ENCODE results near the gene THSD7A. TPM values are rescaled to one million over a fixed set of nuclear protein-coding genes. Genes with fewer than 3 reads are reported as not detected.

THSD7A gene
- total and polyA plus RNA-seq, 2 of the 4 experiments (the other 2 are of a cell fraction): 0.02 to 0.18 TPM

GRCh38 chr7:11732207-11732606, 99.8 kb downstream of the THSD7A start:
- no CpG with 5 or more reads among the region's 4 CpGs for WGBS, 2 experiments (ENCODE audit: extremely low coverage in 2 of 2, insufficient read length in 1 of 2)
- CTCF ChIA-PET: no interaction called here

More at GRCh38 chr7:11732207-11732606, 99.8 kb downstream of the THSD7A start:
- Histone ChIP-seq H3K18ac (ENCODE audit: low read depth, low read length) (no peak overlapping the region), H3K23ac (ENCODE audit: low read depth, low read length) (no peak overlapping the region), H3K79me1 (ENCODE audit: low read depth in 1 of 2, low read length in 2 of 2) (no peaks in the 10 kb centered on the region), H2BK5ac (ENCODE audit: low read depth, low read length, poor library complexity, severe bottlenecking) (no peak overlapping the region), H3K4me2 (ENCODE audit: low read depth, low read length) (no peak overlapping the region), H4K8ac (ENCODE audit: low read depth in 2 of 2, low read length in 2 of 2) (no peak overlapping the region), H3K9ac (ENCODE audit: low read depth, low read length) (no peak overlapping the region), H3K27ac (ENCODE audit: insufficient read depth, low read length) (no peak overlapping the region), H3K56ac (ENCODE audit: extremely low read depth, insufficient read depth, low read length) (no peak overlapping the region), H2AK9ac (replicated peaks; ENCODE audit: low read depth, low read length, poor library complexity) (no peak overlapping the region), H3K9me3 (ENCODE audit: control insufficient read depth, insufficient read depth, low read length) (no peaks in the 10 kb centered on the region), H3K14ac (replicated peaks; ENCODE audit: low read depth, low read length) (no peak overlapping the region), H4K5ac (ENCODE audit: low read depth, low read length) (no peak overlapping the region), H4K91ac (ENCODE audit: insufficient read depth, low read depth, low read length) (no peak overlapping the region), H2BK120ac (ENCODE audit: low read depth, low read length) (no peak overlapping the region), H2AK5ac (ENCODE audit: low read depth, low read length) (no peak overlapping the region), H3K4me3 (ENCODE audit: insufficient read depth, low read depth, low read length) (no peak overlapping the region), H3K4ac (ENCODE audit: low read depth, low read length) (no peak overlapping the region), H3K9me1 (ENCODE audit: insufficient read depth, low read length) (no peaks in the 10 kb centered on the region), H3K36me3 (ENCODE audit: control insufficient read depth, insufficient read depth, low read length) (no peaks in the 10 kb centered on the region), H2AFZ (replicated peaks; ENCODE audit: low read length, poor library complexity) (no peak overlapping the region), H2BK20ac (ENCODE audit: low read depth, low read length) (no peak overlapping the region), H3K4me1 (ENCODE audit: control insufficient read depth, insufficient read depth, low read length) (no peaks in the 10 kb centered on the region), H4K20me1 (ENCODE audit: insufficient read depth, low read length) (no peaks in the 10 kb centered on the region), H2BK15ac (ENCODE audit: low read depth, low read length) (no peak overlapping the region), H3K27me3 (ENCODE audit: control insufficient read depth, insufficient read depth, low read length) (no peaks in the 10 kb centered on the region)
- ATAC-seq (ENCODE audit: low read depth): no peak
- dilution Hi-C loops (cut with HindIII; ENCODE audit: low sequenced_read_pairs, unreplicated experiment) (no loop called here), in situ Hi-C loops (cut with MboI; ENCODE audit: low sequenced_read_pairs) (no loop called here), intact Hi-C loops (cut with micrococcal nuclease) (no loop called here)
- no peak for TF ChIP-seq RAD21 (IDR thresholded peaks at IDR 0.05; ENCODE audit: low read length)
- no peak for TF ChIP-seq USF2 (IDR thresholded peaks at IDR 0.05; ENCODE audit: low read depth, low read length)
- no peak for TF ChIP-seq POLR2A (IDR thresholded peaks at IDR 0.05; ENCODE audit: low read depth, low read length)
- POLR2A ChIA-PET (ENCODE audit: unreplicated experiment): no interaction called here
- no TSS peak for BruUV-seq (replicated peaks)
- no peak for DNase-seq

All from IMR-90 (cell line).